Stimulated activated CD8-positive, alpha-beta memory T cell treated with anti-CD3 and anti-CD28 coated beads, Interleukin-15, amount 100 ng/mL, for 4 hours (primary cell): ENCODE measurements around the gene TFB2M.
"Not testable (repeated sequence)": the region's sequence is repeated elsewhere in the genome, so short reads cannot be mapped to it uniquely, and the experiment has no call there.

Experiments
- DNase-seq, 2 donors: peaks; one replicate each; pipeline ENCODE4 v3.0.0-alpha.2; 2020; ENCODE audit warnings: low read depth in 2 of 2

TFB2M gene

DNA sequence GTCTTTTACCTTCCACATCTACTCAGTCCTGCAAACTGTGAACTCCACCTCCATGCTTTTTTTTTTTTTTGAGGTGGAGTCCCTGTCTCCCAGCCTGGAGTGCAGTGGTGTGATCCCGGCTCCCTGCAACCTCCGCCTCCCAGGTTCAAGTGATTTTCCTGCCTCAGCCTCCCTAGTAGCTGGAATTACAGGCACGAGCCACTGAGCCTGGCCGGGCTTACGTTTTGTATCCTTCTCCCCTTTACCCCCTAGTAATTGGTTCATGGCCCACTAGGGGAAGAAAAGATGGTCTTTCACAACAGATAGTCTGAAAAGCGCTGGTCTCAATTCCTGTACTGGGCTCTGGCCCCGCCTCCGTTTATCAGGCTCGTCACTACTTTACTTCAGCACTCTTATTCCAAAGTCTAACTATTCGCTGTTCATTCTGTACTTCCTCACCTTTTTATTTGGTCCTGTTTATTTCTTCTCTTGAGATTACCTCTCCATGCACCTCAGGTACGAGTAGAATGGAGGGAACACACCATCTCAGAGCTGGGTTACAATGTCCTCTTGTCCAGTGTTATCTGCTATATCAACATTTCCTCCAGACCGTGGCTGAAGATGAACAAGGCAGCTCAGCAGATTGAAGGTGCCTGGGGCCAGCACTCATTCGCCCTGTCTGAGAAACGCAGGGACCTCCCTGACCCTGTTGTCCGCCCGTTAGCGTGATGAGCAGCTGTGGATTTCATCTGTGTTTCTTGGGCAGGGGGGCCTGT, 16.4 kb upstream of the TFB2M start:
- DNase-seq, result no peak

- DNase-seq, result no peak
Measured at GRCh38 chr1:246580497-246581370, 14.7 kb upstream of the TFB2M start.

DNA sequence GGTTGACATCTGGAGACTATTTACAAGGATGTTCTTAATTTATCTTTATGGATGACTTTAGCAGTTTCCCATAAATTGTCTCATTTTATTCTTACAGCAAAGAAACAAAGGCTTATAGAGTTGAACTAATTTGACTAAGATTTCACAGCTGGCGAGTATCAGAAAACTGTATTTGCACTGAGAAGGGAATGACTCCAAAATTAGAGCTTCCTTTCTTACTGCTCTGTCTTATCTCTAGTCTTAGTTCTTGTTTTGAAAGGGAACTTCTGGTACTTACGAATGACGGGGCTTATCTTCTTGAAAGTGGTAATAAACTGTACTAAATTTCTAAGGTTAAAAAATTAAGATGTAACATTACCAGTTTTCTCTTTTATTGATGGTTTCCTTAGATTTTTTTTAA, 13.8 kb upstream of the TFB2M start:
- DNase-seq, result no peak

- DNase-seq, result no peak
Measured at GRCh38 chr1:246577720-246578106, 11.7 kb upstream of the TFB2M start.

DNA sequence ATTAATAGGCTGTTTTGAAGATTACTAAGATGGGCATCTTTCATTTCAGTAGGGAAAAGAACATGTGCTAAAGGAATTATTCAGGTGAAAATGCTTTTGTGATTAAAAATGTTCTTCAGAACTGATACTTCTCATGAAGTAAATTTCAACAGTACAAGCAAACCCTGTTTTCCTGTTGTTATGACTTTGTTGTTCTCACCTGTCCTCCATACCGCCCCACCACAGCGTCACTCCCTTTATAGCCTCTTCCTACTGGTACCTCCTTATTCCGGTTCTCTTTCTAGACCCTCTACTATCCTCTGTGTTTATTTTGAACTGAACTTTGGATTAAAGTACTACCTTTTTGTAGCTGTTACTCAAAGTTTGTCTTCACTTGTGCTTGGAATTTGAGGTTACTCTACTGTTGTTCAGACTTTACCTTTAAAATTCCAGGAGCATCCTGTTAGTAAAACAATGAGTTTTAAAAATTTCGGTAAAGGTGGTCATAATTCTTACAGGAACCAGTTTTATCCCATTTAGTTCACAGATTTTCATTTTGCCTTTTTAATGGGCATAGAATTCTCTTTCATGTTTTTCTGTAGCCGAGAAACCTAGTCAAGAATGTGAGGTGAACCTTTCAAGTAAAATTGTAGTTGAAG, 11.1 kb upstream of the TFB2M start:
- DNase-seq, result no peak

- DNase-seq, result no peak
Measured at GRCh38 chr1:246576709-246577032, 10.6 kb upstream of the TFB2M start.

DNA sequence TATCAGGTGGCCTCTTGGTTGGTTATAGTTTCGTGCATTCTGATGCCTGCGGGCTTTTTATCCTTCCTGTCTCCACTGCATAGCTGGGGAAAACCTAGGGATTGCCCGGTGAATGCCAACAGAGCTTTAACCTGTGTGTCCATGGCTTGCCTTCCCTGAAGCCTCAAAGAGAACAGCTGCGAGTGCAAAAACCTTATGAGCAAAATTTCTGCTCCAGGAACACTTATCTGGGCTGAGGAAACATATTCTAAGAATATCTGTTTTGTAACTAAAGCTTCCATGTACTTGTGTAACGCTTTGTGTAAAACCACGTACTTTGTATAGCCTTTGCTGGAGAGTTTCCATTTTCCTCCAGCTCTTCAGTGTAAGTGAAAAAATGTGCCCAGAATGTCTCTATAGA, 7.4 kb upstream of the TFB2M start:
- no peak for DNase-seq

- DNase-seq, result no peak
Measured at GRCh38 chr1:246572785-246573184, 6.7 kb upstream of the TFB2M start.

DNA sequence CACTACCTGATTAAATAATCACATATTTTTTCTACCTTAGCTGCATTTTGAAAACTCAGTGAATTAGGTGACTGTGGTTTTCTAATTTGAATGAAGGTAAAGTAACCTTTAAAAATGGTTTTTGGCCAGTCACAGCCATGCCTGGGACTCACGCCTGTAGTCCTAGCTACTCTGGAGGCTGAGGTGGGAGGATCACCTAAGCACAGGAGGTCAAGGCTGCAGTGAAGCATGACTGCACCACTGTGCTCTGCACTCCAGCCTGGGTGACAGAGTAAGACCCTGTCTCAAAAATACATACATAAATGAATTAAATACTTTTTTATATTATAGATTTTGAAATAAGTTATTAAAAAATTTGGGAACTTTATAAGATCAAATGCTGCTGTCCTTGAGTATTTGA, 5.9 kb upstream of the TFB2M start:
- DNase-seq, result no peak

GRCh38 chr1:246571309-246571708, 5.2 kb upstream of the TFB2M start:
- DNase-seq, result not testable (repeated sequence)

DNA sequence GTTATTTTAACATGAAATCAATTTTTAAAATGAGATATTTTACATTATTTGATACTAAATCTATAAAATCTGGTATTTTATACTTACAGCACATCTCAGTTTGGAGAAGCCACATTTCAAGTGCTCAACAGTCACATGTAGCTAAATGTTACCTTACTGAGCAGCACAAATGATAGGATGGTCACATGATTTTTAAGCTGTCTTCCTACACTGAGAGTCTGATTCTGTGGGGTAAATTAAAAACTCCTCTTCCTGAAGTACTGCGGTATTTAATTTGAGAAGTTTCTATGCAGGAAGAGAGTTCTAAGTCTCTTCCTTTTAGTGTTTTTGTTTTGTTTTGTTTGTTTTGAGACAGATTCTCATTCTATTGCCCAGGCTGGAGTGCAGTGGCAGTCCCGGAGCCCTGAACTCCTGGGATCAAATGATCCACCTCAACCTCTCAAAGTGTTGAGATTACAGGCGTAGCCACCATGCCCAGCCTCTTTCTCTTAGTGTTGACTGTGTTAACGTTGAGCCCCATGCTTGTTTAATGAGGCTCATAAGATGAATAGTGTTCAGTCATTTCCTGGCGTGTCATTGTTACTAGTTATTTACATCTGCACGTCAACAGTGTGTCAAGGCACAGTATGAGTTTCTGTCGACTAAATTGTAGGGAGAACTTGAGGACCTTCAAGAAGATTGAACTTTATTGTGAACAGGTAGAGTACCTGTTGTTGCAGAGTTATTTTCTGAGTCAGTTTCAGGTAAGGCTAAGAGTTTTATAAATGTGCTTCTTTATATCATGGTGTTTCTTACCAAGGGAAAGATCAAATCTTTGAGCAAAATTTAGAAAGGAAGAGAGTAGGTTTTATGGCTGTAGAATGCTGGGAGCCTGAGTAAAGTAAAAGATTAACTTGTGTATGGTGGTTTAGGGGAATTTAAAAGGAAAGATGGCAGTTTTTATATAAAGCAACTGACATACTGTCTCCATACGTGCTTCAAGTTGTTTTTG, 3.5 kb upstream of the TFB2M start:
- DNase-seq, result no peak

- DNase-seq, result no peak
Measured at GRCh38 chr1:246567646-246568235, 1.7 kb upstream of the TFB2M start.

- peak in 1 of 2 donors; percentile 13 for DNase-seq
Measured at GRCh38 chr1:246566813-246567645, 968 bp upstream of the TFB2M start.

GRCh38 chr1:246565751-246566127, 322 bp downstream of the TFB2M start:
- DNase-seq, result no peak

- no peak for DNase-seq
Measured at GRCh38 chr1:246564839-246565750, 966 bp downstream of the TFB2M start.

DNA sequence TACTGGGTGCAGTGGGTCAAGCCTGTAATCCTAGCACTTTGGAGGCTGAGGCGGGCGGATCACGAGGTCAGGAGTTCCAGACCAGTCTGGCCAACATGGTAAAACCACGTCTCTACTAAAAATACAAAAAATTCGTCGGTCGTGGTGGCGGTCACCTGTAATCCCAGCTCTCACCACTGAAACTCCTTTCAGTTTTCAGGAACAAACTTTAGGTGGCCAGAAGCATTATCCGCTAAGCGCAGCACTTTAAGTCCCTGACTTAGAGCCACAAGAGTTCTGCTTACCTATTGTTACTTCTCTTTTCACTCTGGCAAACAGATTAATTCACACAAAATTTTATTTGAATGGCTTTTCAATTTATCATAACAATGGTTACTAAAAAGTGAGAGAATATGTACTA, 5.2 kb downstream of the TFB2M start:
- not testable (repeated sequence) for DNase-seq

- DNase-seq, result no peak
Measured at GRCh38 chr1:246559310-246559709, 6.8 kb downstream of the TFB2M start.

GRCh38 chr1:246558041-246558440, 8.0 kb downstream of the TFB2M start:
- DNase-seq, result no peak

DNA sequence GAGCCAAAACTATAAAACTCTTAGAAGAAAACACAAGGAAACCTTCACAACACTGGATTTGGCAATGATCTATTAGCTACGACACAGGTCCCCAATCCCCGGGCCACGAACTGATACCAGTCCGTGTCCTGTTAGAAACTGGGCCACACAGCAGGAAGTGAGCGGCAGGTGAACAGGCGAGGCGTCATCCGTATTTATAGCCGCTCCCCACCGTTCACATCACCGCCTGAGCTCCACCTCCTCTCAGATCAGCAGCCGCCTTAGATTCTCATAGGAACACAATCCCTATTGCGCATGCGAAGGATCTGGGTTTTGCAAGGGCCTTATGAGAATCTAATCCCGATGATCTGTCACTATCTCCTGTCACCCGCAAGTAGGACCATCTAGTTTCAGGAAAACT, 11.9 kb downstream of the TFB2M start:
- no peak for DNase-seq
